ENCODE measurements around the gene DOCK8.

Gene DOCK8

DNA sequence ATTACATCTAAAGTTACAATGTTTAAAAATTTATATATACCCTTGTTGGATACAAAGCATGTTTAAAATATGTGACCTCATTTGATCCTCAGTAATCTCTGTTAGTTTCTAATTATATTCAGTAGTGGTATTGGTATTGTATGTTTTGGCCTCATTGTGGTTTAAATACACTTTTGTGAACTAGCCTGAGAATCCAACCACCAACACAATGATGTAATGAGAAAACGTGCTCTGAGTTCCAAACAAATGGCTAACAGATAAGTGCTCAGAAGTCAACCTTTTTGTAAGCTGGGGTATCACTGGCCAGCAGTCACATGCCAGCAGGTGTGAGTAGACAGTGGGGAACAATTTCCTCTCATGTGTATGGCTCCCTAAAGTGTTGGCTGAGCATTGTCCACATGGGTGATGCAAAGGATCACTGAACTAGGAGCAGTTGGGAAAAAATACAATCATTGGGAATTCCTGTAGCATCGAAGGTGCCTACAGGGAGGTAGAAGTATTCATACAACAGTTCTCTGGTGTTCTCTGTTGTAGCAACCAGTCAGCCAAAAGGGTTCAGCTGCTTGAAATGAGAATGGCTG lies 56.1 kb downstream of the DOCK8 start:
- DNase-seq, result no peak

DNA sequence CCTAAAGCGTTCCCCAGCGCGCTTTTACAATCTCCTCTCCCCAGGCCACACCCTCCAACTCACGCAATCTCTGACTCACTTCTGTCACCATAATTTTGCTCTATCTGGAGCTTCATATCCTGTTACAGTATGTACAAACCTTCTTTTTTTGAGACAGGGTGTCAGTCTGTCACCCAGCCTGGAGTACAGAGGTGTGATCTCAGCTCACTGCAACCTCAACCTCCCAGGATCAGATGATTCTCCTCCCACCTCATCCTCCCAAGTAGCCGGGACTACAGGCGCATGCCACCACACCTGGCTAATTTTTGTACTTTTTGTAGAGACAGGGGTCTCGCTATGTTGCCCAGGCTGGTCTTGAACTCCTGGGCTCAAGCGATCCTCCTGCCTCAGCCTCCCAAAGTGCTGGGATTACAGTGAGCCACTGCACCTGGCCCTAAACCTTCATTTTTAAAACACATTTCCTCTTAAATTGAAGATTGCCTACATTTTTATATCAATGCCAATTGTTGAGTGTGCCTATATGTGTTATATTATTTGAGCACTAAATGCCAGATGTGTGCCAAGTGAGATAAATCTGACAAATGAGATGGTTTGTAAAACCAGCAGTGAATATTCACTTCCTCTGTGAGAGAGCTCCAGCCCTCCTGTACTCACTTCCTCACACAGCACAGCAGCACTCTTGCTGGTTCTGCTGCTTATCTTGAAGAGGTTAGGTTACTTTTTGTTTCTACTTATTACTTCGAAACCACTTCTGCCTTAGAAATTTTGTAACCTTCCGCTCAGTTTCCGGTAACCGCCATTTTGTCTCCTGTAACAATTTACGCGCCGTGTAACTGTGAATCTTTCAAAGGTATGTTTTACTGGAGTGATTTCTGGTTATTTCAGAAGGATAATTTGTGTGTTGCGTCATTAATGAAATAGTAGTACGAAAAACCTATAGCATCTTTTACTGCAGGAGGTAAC lies 57.9 kb downstream of the DOCK8 start:
- DNase-seq, result peak; percentile 87

DNA sequence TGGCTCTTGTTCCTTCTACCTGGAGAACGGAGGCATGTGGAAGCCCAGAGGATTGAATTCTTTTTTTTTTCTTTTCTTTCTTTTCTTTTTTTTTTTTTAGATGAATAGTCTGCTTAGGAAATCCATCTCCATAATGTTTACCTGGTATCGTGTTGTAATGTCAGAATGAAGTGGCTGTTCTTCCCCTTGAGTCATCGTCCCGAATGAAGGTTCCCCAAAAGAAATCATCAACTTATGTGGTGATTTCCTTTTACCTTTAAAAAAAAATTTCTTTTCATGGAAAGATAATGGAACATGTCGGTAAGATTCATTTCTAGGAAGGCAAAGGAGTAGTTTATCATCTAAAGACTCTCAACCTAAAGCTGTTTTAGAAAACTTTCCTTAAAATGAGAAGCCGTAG lies 59.7 kb downstream of the DOCK8 start:
- no peak for DNase-seq

DNA sequence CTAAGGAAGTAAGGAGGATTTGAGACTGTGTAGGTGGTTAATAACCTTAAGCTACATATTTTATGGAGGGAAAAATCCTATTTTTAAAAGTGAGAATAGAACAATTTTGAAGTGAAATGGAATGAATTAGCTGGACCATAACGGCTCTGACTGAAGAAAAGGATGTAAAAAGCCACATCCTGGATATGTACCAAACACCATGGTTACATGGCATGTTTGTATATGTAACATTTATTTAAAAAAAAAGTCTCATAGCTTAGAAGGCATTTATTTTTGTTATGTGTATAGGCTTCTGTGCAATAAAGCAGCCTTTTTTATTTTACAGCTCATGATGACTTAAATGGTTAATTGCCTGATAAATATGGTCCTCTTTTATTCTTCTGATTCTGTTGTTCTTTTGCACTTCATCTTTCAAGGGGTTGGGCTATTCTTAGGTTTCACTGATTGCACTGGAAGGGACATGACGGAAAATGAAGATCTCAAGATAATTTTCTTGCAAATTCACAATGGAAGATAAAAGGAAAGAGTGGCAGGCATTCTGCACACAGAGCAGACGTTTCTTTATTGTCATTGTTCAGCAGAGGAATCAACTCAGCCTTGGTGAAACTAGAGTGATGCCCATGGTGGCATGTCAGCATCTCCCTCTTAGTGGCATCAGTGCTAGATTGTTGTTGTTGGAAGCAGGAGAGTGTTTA lies 63.1 kb downstream of the DOCK8 start:
- DNase-seq, result no peak

DNA sequence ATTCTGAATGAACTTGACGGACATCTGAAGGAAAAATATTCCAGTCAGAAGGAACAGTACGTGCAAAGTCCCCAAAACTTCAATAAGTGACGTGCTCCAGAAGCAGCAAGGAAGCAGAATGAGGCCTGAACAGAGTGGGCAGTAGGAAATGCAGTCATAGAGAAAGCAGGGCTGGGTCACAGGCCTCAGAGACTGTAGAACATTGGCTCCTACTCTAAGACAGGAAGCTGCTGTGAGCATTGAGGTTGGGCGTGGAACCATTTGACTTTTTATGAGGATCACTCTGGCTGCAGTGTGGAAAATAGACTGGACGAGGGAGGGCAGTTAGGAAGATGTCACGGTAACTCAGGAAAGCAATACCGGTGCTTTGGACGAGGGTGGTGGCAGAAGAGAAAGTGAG lies 64.0 kb downstream of the DOCK8 start:
- no peak for DNase-seq

DNA sequence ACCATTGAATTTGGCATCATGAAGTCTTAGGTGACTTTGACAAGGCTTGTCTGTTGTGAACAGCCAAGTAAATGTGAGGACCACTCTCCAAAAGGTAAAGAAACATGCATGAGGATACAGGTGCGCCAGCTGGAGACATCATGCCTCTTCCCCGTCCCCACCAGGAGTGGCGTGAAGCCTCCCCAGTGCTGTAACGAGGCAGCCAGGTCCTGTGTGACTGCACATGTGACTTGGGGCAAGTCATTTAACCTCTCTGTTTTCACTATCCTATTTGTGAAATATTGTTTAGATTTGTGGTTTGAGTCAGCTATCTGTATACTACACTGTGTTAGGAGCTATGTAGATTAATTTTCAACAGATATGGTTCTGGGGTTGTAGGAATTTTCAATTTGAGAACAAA lies 65.0 kb downstream of the DOCK8 start:
- no peak for DNase-seq

DNA sequence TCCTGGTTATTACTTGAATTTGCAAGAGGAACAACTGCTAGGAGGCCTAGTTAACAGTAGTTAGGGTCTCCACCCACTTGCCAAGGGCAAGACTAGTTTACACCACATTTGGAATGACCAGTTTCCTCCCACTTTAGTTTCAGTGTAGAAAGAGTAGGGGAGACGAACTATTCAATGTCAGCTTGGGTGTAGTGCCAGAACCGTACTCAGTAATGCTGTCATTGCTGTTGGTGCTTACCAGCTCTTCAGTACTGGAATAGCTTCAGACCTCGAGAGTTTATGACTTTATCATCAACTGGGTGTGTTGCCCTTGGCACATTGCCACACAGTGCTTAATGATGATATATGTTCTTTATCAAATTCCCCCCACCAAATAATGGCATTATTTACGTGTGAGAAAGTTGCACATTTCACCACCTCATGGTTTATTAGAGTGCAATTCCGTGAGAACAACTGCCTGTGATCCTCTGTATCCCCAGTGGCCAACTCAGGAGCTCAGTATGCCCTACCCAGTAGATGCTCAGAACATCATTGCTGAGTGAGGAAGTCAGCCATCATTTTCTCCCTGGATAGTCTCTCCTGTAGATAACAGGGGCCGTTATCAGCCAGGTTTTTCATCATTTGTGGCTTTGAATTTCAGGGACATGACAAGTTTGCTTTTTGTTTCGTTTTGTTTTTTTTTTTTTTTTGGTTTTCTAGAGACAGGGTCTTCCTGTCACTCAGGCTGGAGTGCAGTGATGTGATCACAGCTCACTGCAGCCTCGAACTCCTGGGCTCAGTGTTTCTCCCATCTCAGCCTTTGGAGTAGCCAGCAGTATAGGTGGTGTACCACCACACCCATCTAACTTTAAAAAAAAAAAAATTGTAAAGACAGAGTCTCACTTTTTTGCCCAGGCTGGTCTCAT lies 67.3 kb downstream of the DOCK8 start:
- no peak for DNase-seq

DNA sequence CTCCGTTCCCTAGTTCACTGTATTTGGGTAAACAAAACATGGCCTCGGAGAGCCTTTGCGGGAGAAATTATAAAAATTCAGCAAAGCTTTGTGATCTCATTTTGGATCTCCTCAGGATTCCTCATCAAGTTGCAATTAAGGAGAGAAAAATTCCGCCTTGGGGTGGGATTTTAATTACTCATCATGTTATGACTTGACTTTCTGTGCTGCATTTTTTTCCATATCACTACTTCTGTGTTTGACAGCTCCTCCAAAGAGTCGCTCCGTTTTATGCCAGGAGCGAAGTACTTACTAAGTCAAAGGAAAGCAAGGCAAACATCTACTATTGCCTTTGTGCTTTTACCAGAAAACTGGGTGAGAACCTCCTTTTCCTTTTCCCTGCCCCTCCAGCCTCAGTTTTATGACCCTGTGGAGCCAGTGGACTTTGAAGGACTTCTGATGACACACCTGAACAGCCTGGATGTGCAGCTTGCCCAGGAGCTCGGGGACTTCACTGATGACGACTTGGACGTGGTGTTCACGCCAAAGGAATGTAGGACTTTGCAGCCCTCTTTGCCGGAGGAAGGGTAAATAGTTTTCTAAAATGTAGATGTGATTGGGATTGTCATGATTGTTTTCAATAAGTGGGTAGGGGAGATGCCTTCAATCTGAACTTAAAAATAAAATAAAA lies 71.5 kb downstream of the DOCK8 start:
- DNase-seq, result no peak

DNA sequence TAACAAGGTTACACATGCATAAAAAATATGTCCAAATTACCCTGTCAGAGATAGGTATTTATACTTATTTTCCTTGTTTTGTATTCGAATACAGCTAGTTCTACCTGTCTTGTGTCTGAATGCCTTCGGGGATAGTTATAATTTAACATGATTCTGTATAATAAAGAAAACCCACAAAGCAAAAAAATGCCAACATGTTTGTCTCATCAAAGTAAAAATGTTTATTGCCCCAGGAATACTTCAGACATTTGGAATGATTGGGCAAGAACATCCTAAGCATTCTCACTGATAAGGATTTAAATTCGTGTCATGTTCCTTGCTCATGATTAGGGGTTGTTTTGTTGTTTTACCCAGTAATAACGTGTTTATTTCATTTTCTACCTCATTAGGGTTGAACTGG lies 74.5 kb downstream of the DOCK8 start:
- no peak for DNase-seq

DNA sequence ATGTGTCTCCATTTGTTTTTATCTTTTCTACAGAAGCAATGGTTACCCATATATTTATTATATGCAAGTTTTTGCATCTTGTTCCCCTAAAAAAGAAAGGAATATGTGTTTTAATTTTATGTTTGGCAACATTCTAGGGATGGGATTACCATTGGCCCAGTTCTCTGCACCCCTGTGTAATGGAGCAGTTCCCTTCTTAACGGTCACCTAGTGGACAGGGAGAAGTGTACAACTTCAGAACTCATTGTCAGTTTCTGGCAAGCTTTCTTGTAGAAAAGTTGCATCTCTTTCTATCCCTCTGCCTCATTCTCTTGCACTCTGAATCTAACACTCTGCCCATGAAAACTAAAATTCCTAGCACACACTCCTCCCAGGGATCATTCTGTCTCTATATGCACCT lies 78.2 kb downstream of the DOCK8 start:
- DNase-seq, result no peak

DNA sequence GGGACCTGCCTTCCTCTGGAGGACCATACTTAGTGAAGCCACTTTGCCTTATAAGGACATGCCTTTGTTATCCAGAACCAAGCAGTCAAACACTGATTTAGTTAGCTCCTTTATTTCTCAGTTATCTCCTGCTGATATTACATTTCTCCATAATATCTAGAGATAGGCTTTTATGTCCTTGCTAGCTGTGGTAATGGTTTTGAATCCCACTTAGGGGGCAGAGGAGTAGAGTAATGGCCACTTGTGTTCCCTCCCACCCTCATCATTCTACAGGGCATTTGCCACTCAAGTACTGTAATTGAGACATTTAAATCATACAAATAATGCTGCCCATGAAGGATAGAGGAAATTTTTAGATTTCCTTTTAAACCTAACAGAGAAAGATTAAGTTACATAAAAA lies 80.9 kb downstream of the DOCK8 start:
- no peak for DNase-seq

DNA sequence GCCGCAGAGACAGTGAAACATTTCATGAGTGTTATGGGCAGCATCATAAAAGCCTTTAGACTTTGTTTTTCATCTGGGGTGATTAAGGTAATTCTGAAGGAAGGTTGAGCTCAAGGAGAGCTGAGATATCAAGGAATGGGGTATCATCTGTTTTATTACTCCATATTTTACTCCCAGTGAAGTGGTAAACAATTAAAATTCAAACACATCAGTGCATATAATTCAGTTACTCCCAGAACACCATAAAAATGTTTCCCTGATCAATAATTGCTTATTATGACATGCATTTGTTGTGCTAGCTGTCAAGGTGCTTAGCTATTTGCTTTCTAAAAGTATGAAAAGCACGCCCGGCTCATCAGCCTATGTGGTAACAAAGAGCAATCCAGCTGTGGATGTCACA lies 81.7 kb downstream of the DOCK8 start:
- no peak for DNase-seq

DNA sequence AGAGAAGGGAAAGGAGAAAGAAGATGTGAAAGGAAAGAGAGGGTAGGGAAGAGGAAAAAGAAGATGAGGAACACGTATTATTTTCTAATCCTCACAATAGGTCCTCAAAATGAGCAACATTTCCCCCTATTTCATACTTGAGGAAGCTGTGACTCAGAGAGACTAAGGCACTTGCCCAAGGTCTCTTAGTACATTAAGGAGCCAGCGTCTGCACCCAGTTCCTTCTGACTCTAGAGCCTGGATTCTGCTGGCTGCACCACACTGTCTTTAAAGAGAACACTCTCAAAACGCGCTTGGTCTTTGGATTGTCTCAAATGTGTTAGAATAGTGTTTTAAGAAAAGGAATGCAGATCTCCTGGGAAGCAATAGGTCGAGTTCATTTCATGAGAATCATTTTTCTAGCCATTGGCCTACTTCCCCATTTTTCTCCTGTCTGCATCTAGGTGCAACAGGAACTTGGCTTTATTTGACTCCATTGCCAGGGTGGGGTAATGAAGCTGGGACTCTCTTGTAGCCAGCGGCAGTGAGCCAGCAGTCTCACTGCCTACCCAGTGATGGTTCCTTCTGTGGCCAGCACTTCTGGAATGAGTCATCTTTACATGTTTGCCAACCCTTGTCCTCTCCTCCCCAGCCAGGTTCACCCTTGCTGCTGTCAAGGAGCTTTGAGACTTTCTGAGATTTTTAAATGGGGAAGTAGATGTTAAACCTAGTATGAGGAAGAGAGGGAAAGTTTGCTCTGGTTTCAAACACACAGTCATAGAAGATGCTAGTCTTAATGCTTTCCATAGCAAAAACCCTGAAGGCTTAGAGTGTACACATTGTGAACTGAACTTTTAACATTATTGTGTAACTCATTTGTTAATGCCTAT lies 82.7 kb downstream of the DOCK8 start:
- peak; percentile 71 for DNase-seq

DNA sequence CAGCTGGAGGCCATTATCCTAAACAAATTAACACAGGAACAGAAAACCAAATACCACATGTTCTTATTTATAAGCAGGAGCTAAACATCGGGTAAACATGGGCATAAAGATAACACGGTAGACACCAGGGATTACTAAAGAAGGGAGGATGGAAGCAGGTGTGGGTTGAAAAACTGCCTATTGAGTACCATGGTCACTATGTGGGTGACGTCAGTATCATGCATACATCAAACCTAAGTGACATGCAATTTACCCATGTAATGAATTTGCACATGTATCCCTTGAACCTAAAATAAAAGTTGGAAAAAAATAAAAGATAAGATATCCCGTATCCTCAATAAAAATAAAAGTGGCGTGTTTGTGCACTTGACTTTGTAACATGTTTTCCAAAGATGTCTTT lies 88.8 kb downstream of the DOCK8 start:
- no peak for DNase-seq

DNA sequence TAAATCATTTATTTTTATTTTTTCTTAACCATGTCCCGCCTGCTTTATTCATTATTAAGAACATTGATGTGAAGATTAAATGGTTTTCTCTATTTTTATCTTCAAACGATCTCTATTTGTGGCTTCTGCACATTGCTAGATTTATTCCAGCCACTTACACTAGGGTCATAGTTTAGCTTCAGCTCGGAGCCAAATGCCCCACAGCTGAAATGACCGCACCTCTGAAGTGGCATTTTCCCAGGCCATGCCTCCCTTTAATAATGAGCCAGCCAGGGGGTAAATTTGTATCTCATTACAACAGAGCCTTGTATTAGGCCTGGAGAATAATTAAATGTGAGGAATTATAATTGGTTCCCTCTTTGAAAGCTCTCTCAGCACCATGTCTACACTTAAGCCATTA lies 89.4 kb downstream of the DOCK8 start:
- no peak for DNase-seq

DNA sequence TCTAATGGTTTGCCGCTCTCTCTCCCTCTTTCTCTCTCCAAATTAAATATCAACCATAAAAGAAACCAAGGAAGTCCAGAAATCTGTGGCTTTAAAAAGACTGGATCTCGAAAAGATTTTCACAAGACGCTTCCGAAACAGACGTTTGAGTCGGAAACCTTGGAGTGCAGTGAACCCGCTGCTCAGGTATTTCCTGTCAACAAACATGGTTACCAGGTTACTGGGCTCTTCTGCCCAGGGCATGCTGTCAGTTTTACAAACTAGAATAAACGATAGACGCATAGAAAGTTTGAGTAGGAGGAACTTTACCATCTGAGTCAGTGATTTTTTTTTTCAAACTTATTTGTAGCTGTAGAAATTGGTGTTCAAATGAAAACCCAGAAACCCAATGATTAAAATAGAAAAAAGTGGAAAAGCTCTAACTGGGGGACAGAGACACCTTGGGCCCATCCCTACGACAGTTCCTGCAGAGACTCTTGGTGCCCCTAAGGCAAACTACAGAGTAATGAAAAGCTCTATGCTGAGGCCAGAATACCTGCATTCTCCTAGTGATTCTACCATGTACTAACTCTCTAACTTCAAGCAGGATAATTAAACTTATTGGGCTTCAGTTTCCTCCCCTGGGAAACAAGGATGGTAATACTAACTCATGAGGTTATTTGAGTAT lies 90.0 kb downstream of the DOCK8 start:
- DNase-seq, result no peak

DNA sequence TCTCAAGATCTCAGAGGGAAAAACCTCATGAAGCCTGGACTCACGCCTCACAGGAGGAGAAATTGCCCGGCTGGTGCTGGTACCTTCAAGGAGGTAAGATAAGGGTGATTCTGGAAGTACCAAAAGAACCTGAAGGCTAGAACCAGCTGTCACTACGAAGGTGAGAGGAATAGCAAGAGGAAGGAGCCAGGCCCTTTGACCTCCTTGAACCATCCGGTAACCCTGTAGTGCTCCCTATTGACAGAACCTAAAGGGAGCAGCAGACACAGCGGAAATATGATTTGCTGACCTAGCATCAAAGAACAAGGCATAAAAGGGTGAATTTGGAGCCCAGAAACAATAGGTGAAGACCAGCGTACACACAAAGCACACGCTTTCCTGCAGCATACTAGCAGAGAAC lies 92.2 kb downstream of the DOCK8 start:
- DNase-seq, result peak; percentile 29

DNA sequence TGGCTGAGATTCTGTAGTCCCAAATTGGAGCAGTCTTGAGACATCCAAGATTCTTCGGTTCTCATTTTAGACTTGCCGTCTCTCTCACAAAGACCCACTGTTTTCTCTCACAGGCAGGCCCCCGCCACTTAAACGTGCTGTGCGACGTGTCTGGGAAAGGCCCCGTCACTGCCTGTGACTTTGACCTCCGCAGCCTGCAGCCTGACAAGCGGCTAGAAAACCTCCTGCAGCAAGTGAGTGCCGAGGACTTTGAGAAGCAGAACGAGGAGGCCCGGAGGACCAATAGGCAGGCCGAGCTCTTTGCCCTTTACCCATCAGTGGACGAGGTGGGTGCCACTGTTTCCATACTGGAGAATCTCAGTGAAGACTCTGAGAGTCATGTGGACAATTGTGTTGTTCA lies 97.2 kb downstream of the DOCK8 start:
- DNase-seq, result no peak

DNA sequence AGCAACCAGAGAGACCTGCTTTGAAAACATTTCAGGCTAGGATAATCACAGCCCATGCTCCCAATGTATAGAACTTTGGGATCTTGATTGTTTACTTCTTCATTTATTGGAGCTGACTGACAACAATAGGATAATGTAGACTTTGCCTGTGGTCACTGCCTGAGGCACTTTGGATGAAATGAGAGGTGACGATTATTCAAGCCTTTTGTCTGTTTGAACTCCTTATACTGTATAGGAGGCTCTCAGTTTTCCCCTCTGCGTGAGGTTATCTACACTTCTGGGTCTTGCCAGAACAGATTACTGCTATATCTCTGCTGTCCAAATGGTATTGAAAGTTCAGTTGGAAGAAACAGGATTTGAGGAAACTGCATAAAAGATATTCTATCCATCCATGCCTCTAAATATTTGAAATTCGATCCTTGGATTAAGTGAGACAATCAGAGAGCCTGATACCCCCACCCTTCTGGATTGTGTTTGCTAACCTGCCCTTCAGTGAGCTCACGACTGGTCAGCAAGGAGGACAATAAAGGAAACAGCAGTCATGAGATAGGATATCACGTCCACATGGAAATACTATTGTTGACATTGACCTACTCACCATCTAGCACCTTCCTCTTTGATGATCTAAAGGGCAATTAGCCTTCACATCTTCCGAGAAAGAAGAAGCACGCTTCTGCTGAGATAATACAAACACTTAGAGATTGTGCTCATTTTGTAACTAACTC lies 98.1 kb downstream of the DOCK8 start:
- no peak for DNase-seq

DNA sequence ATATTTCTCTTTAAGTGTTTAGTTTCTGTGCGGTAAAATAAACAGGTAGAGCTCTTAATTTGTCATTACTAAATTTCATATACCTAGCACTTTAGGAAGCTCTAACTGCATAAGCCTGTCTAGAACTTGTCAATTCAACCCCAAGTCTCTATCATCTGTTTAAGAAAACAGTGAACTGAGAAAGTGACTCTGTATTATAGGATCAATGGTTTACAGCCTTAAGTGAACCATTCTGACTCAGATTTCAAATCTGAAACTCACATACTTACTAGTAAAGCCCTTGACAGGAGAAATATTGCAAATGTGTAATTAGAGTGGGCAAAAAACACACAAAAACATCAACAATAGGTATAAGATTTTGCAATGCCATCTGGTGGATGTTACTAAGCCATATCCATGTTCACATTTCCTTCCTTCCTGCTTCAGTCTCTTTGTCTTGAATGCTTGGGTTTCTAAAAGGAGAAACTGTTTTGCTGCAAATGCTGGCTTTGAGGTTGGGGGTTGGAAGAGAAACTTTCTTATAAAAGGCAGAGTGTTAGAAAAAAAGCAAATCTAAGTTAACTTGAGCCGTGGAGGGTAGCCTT lies 101.8 kb downstream of the DOCK8 start:
- DNase-seq, result no peak
